ENCODE results near the gene IER5. TPM values are rescaled to one million over a fixed set of nuclear protein-coding genes. Genes with fewer than 3 reads are reported as not detected.

IER5 gene
- total and polyA plus RNA-seq, 9 of the 15 experiments (the other 6 are each of a cell fraction or from before 2014, with no cell fraction given), result 2.4 to 32.1 (median 12.0) TPM

DNA sequence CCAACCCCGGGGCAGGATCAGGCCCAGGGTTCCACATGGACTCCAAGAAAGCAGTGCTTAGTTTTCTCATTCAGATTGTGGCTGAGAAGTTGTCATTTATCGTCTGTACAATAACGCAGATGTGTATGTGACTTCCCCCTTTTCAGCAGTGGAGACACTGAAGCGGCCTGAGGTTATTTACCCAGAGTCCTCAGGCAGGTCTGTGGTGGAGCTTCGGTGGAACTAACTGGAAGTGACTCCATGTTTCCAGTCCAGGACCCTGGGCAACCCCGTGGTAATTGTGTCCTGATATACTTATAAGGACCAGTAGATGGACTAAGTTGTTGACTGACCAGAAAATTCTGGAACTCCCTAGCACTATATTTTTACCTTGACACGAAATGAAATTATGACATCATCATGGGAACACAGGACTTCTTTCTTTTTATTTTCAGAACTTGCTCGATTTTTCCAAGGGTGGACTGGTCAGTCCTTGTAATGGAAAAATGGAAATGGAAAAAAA is 1.0 kb upstream of the IER5 start (continued):
- TF ChIP-seq, protein P1, sequence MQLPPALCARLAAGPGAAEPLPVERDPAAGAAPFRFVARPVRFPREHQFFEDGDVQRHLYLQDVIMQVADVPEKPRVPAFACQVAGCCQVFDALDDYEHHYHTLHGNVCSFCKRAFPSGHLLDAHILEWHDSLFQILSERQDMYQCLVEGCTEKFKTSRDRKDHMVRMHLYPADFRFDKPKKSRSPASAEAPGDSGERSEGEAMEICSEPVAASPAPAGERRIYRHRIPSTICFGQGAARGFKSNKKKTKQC (CRISPR knock-in tag; IDR thresholded peaks at IDR 0.05), result no peak
- peak; percentile 32; the same call in 1 of the 2 replicates for TF ChIP-seq NR2C1 (IDR thresholded peaks at IDR 0.05)
- TF ChIP-seq NR2C1 (tag; IDR thresholded peaks at IDR 0.05), result 0 out of 2 replicates have a peak, but pooled peaks have one; percentile 40
- TF ChIP-seq NR3C1 (CRISPR knock-in tag; IDR thresholded peaks at IDR 0.05), result no peak
- no peak for TF ChIP-seq RBM39 (optimal IDR thresholded peaks at IDR 0.05; ENCODE audit: low read depth, low read length)
- 0 out of 2 replicates have a peak, but pooled peaks have one; percentile 13 for TF ChIP-seq SMARCA4 (IDR thresholded peaks at IDR 0.05)
- TF ChIP-seq SMARCA5 (IDR thresholded peaks at IDR 0.05), result no peak
- no peak for TF ChIP-seq CBFA2T3 (IDR thresholded peaks at IDR 0.05)
- TF ChIP-seq, protein P2, sequence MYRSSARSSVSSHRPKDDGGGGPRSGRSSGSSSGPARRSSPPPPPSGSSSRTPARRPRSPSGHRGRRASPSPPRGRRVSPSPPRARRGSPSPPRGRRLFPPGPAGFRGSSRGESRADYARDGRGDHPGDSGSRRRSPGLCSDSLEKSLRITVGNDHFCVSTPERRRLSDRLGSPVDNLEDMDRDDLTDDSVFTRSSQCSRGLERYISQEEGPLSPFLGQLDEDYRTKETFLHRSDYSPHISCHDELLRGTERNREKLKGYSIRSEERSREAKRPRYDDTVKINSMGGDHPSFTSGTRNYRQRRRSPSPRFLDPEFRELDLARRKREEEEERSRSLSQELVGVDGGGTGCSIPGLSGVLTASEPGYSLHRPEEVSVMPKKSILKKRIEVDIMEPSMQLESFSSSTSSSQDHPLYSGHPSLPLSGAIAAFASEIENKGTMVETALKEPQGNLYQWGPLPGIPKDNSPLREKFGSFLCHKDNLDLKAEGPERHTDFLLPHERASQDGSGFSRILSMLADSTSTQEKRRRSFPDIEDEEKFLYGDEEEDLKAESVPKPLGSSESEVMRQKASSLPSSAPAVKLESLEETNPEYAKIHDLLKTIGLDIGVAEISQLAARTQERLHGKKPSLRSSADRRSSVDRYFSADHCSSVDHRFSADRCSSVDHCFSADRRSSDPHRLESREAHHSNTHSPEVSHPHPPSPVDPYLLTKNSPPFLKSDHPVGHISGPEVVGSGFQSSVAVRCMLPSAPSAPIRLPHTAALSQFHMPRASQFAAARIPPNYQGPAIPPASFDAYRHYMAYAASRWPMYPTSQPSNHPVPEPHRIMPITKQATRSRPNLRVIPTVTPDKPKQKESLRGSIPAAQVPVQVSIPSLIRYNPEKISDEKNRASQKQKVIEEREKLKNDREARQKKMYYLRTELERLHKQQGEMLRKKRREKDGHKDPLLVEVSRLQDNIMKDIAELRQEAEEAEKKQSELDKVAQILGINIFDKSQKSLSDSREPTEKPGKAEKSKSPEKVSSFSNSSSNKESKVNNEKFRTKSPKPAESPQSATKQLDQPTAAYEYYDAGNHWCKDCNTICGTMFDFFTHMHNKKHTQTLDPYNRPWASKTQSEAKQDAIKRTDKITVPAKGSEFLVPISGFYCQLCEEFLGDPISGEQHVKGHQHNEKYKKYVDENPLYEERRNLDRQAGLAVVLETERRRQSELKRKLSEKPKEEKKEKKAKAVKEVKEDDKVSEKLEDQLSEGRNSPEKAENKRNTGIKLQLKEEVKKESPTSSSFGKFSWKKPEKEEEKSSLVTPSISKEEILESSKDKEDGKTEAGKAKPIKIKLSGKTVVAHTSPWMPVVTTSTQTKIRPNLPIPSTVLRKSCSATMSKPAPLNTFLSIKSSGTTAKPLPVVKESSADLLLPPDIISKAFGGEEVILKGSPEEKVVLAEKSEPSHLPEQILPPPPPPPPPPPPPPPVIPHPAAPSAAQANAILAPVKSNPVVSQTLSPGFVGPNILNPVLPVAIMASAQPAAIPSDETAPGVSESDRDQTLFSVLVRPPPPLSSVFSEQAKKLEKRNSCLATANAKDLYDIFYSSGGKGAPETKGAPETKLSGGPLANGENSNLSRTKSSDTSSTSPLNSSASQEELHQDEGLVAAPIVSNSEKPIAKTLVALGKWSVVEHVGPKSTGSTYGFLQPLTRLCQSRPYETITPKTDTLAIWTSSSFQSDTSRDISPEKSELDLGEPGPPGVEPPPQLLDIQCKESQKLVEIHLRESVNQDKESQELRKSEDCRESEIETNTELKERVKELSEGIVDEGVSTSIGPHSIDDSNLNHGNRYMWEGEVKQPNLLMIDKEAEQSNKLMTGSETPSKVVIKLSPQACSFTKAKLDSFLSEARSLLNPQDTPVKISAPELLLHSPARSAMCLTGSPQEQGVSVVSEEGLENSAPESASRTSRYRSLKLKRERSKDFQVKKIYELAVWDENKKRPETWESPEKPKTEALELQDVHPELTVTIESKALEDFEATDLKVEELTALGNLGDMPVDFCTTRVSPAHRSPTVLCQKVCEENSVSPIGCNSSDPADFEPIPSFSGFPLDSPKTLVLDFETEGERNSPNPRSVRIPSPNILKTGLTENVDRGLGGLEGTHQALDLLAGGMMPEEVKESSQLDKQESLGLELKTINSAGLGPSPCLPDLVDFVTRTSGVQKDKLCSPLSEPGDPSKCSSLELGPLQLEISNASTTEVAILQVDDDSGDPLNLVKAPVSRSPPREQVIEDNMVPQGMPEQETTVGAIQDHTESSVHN (IDR thresholded peaks at IDR 0.05; ENCODE audit: borderline replicate concordance in 1 of 2, low read depth in 1 of 2), result 0 out of 4 replicates have a peak, but pooled peaks of 1 of the 2 experiments have one; percentile 15
- peak in 1 of 2 experiments; percentile 37; a peak in 1 of 4 replicates for TF ChIP-seq TEAD1 (CRISPR knock-in tag; IDR thresholded peaks at IDR 0.05)
- TF ChIP-seq ZNF561 (CRISPR knock-in tag; conservative IDR thresholded peaks at IDR 0.05), result no peak
- TF ChIP-seq HNRNPL (IDR thresholded peaks at IDR 0.05; ENCODE audit: low read depth, low read length), result no peak
- TF ChIP-seq ZNF212 (CRISPR knock-in tag; IDR thresholded peaks at IDR 0.05), result no peak
- TF ChIP-seq CBX2 (IDR thresholded peaks at IDR 0.05; ENCODE audit: insufficient read depth, low read length, poor library complexity, severe bottlenecking), result no peak
- no peak for TF ChIP-seq TOE1 (IDR thresholded peaks at IDR 0.05; ENCODE audit: borderline replicate concordance)
- TF ChIP-seq TOE1 (CRISPR knock-in tag; IDR thresholded peaks at IDR 0.05; ENCODE audit: borderline replicate concordance, low read depth), result no peak
- 0 out of 2 replicates have a peak, but pooled peaks have one; percentile 26 for TF ChIP-seq ZNF197 (CRISPR knock-in tag; IDR thresholded peaks at IDR 0.05; ENCODE audit: low read depth)
